Breast epithelium (tissue), 4 donors: Measurements from ENCODE around the gene ANKRD63. TPM values are rescaled to one million over a fixed set of nuclear protein-coding genes. Genes with fewer than 3 reads are reported as not detected.

Experiments
- DNase-seq, 2 donors: peaks; one replicate each; pipeline ENCODE4 v3.0.0-alpha.2; 2019; ENCODE audit warnings: low spot score in 2 of 2
- H3K27ac ChIP-seq, 2 donors: fragments of 200-600 bp; sonication (generic) in 1 of 2; one replicate each; pipeline ENCODE4 v1.5.1; 2016 to 2019; ENCODE audit warnings: mild to moderate bottlenecking in 1 of 2
- H3K27me3 ChIP-seq, 2 donors: fragments of 200-600 bp; sonication (generic) in 1 of 2; one replicate each; pipeline versions ENCODE4 v1.5.1 to v1.6.0; 2017 to 2019; ENCODE audit warnings: control low read depth in 1 of 2, mild to moderate bottlenecking in 1 of 2
- H3K36me3 ChIP-seq: fragments of 200-600 bp; one replicate; pipeline ENCODE4 v1.5.1; 2019
- H3K4me1 ChIP-seq, 2 donors: fragments of 200-600 bp; sonication (generic); one replicate each; pipeline ENCODE4 v1.5.1; 2016 to 2019; ENCODE audit warnings: control low read depth in 1 of 2
- H3K4me3 ChIP-seq, 3 donors: fragments of 200-600 bp; sonication (generic); 1 replicate in 2 of 3; 2 replicates in 1 of 3; pipeline ENCODE4 v1.5.1; 2016 to 2019; ENCODE audit warnings: mild to moderate bottlenecking in 3 of 3, moderate library complexity in 2 of 3
- H3K9me3 ChIP-seq, 2 donors: fragments of 200-600 bp; sonication (generic) in 1 of 2; one replicate each; pipeline ENCODE4 v1.5.1; 2016 to 2019; ENCODE audit warnings: control low read depth in 1 of 2
- CTCF ChIP-seq, 3 donors: fragments of 450-650 bp; IDR thresholded peaks; one replicate each; pipeline ENCODE4 v1.5.1; 2016 to 2017; ENCODE audit warnings: antibody characterized with exemption in 3 of 3, mild to moderate bottlenecking in 3 of 3, moderate library complexity in 3 of 3
- POLR2A ChIP-seq: fragments of 450-650 bp; IDR thresholded peaks from one replicate; pipeline ENCODE4 v1.6.1; 2016; ENCODE audit warnings: antibody characterized with exemption, mild to moderate bottlenecking, moderate library complexity
- POLR2AphosphoS5 ChIP-seq, 3 donors: sonication (generic); formaldehyde crosslinking; IDR thresholded peaks; one replicate each; pipeline ENCODE4 v1.6.1; 2017; ENCODE audit warnings: antibody characterized with exemption in 3 of 3
- intact Hi-C: fragments of 100-400 bp; cut with DNase I; formaldehyde crosslinking; loops from one replicate; pipeline ENCODE4 v1.15.1; 2023; ENCODE audit warnings: low total_unique reads
- total RNA-seq, 3 donors: library from RNA; depleted of rRNA; stranded (reverse); fragments of >200 nt; gene quantifications; one replicate each; pipeline ENCODE4 v1.1.0, GENCODE V29; 2016

ANKRD63 gene
- total RNA-seq, 3 donors from 2014 or later: not detected

- H3K4me3 ChIP-seq: no peak overlapping the region
- peaks cover 2 to 11% of the 10 kb centered on the region in 2 donors for H3K27me3 ChIP-seq
- DNase-seq: no peak
- H3K27ac ChIP-seq: no peak overlapping the region
- intact Hi-C loops: loop anchor here (10.0 kb wide), 1 partner anchor 231 kb away; no protein-coding TSS in a partner anchor
- no peaks in the 10 kb centered on the region for H3K4me1 ChIP-seq
- H3K36me3 ChIP-seq: no peaks in the 10 kb centered on the region
- no peak for TF ChIP-seq POLR2AphosphoS5 (IDR thresholded peaks at IDR 0.05)
- no peak for TF ChIP-seq CTCF (IDR thresholded peaks at IDR 0.05)
- TF ChIP-seq POLR2A: no peak
- no peaks in the 10 kb centered on the region for H3K9me3 ChIP-seq
Observed at GRCh38 chr15:40275523-40275922, 7.3 kb downstream of the ANKRD63 start.

DNA sequence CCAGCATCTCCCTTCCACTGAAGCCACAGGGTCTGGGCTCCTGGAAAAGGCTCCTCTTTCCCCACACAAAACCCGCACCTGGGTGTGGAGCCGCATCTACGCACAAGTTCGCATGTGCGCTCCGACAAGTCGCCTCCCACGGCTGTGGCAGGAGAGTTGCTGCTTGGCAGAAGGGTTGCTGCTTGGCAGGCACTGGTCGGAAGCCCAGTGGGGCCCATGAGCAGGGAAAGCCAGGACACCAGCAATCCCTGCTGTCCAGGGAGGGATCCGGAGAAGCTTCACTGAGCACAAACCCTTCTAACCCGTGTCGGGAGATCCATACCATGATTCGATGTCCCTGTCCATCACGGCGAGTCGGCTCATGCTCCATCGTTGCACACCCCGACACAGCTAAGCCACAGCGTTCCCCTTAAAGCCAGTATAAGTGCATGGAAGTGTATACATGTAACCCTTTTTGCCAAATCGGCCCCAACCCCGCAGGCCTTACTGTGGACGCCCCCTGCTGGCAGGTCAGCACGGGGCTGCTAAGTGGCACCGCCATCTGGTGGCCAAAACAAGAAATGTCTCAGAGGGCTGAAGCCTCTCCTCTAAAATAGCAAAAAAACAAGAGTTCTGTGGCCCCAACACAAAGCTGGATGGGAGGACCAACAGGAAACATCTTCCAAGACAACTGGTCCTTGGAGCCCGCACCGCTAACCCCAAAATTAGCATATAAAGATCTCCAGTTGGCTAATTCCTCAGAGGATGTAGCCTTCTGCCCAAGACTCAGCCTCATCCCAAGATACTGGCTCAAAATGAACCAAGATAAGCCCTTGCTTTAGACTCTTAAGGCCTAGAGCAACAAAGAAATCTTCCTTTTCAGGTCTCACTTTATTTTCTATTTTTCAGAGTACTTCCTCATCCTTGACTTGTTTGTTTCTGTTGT is 8.3 kb downstream of the ANKRD63 start:
- DNase-seq: peak; percentile 61 to 84
- no peaks in the 10 kb centered on the region for H3K4me1 ChIP-seq
- H3K27me3 ChIP-seq: peaks cover 0 to 1% of the 10 kb centered on the region in 2 donors
- peak in 2 of 3 donors; percentile 54 to 58 for TF ChIP-seq POLR2AphosphoS5 (IDR thresholded peaks at IDR 0.05)
- peak; percentile 100 for TF ChIP-seq CTCF (IDR thresholded peaks at IDR 0.05)
- TF ChIP-seq POLR2A: no peak
- intact Hi-C loops: loop anchor here (5.0 to 10.0 kb wide), 2 partner anchors 37 to 230 kb away; partner anchors contain the start of gene PAK6
- no peak overlapping the region for H3K4me3 ChIP-seq
- no peak overlapping the region for H3K27ac ChIP-seq
- H3K36me3 ChIP-seq: no peaks in the 10 kb centered on the region
- H3K9me3 ChIP-seq: no peaks in the 10 kb centered on the region

- intact Hi-C loops: loop anchor here (5.0 to 10.0 kb wide), 2 partner anchors 36 to 229 kb away; partner anchors contain the start of gene PAK6
Observed at GRCh38 chr15:40273428-40273827, 9.4 kb downstream of the ANKRD63 start.

GRCh38 chr15:40272485-40273056 is 10.3 kb downstream of the ANKRD63 start:
- Histone ChIP-seq H3K4me1 (no peaks in the 10 kb centered on the region), H3K36me3 (no peaks in the 10 kb centered on the region), H3K9me3 (no peaks in the 10 kb centered on the region), H3K4me3 (no peak overlapping the region), H3K27ac (no peak overlapping the region), H3K27me3 (no peaks in the 10 kb centered on the region)
- TF ChIP-seq CTCF (IDR thresholded peaks at IDR 0.05) (peak in 1 of 3 donors; percentile 10), POLR2A (no peak)
- intact Hi-C loops: loop anchor here (5.0 to 10.0 kb wide), 2 partner anchors 35 to 228 kb away; partner anchors contain the start of gene PAK6
- DNase-seq: no peak

More at GRCh38 chr15:40273428-40273827, 9.4 kb downstream of the ANKRD63 start:
- no peak for TF ChIP-seq POLR2A
- TF ChIP-seq POLR2AphosphoS5 (IDR thresholded peaks at IDR 0.05): no peak
- no peak for TF ChIP-seq CTCF (IDR thresholded peaks at IDR 0.05)
- Histone ChIP-seq H3K27ac (no peak overlapping the region), H3K4me1 (no peaks in the 10 kb centered on the region), H3K27me3 (no peaks in the 10 kb centered on the region), H3K9me3 (no peaks in the 10 kb centered on the region), H3K4me3 (no peak overlapping the region), H3K36me3 (no peaks in the 10 kb centered on the region)
- no peak for DNase-seq
